HepG2 (cell line): ENCODE data around the gene TPPP2. TPM values are rescaled to one million over a fixed set of nuclear protein-coding genes. Genes with fewer than 3 reads are reported as not detected.

Source experiments
- AFF4 ChIP-seq: sonication (generic); formaldehyde crosslinking; IDR thresholded peaks from 2 replicates; pipeline ENCODE4 v1.4.0; 2020; ENCODE audit warnings: missing genetic modification reagents
- ATF1 ChIP-seq: IDR thresholded peaks from 2 replicates; pipeline ENCODE4 v1.6.1; 2016; ENCODE audit warnings: mild to moderate bottlenecking, control low read depth
- FOXA1 ChIP-seq, 2 experiments: fragments of 450-650 bp in 1 of 2; sonication (generic) in 1 of 2; formaldehyde crosslinking in 1 of 2; IDR thresholded peaks; 2 replicates each; pipeline versions ENCODE4 v1.4.0 to v1.6.1; 2016 to 2020; ENCODE audit warnings: missing genetic modification reagents in 1 of 2
- GZF1 ChIP-seq: sonication (generic); formaldehyde crosslinking; IDR thresholded peaks from 2 replicates; pipeline ENCODE4 v1.5.1; 2020; ENCODE audit warnings: mild to moderate bottlenecking, missing genetic modification reagents
- HNF1A ChIP-seq, 2 experiments: sonication (generic) in 1 of 2; formaldehyde crosslinking in 1 of 2; IDR thresholded peaks; 2 replicates each; pipeline versions ENCODE4 v1.4.0 to v1.6.1; 2016 to 2020; ENCODE audit warnings: borderline replicate concordance in 1 of 2, low read depth in 1 of 2, mild to moderate bottlenecking in 1 of 2, missing genetic modification reagents in 1 of 2
- HNF4A ChIP-seq: sonication (generic); formaldehyde crosslinking; IDR thresholded peaks from 2 replicates; pipeline ENCODE4 v1.4.0; 2020; ENCODE audit warnings: missing genetic modification reagents
- HOXD1 ChIP-seq: sonication (generic); formaldehyde crosslinking; IDR thresholded peaks from 2 replicates; pipeline ENCODE4 v1.5.0; 2020; ENCODE audit warnings: missing genetic modification reagents
- IRF9 ChIP-seq: sonication (generic); formaldehyde crosslinking; IDR thresholded peaks from 2 replicates; pipeline ENCODE4 v1.8.0; 2022; ENCODE audit warnings: missing genetic modification reagents, mild to moderate bottlenecking, borderline replicate concordance
- KDM2A ChIP-seq: sonication (generic); formaldehyde crosslinking; IDR thresholded peaks from 2 replicates; pipeline ENCODE4 v1.4.0; 2020; ENCODE audit warnings: low read depth, missing genetic modification reagents, borderline replicate concordance
- KDM5B ChIP-seq: sonication (generic); formaldehyde crosslinking; IDR thresholded peaks from 2 replicates; pipeline ENCODE4 v1.4.0; 2020; ENCODE audit warnings: missing genetic modification reagents, mild to moderate bottlenecking, borderline replicate concordance
- MBNL3 ChIP-seq: fragments of 250-450 bp; sonication (Bioruptor Pico); conservative IDR thresholded peaks from 2 replicates; pipeline ENCODE4 v1.8.0; 2022; ENCODE audit warnings: mild to moderate bottlenecking, inconsistent platforms
- MEF2D ChIP-seq: sonication (generic); formaldehyde crosslinking; IDR thresholded peaks from 2 replicates; pipeline ENCODE4 v1.5.1; 2020; ENCODE audit warnings: mild to moderate bottlenecking, missing genetic modification reagents
- TCF12 ChIP-seq, 2 experiments: fragments of 450-650 bp in 1 of 2; sonication (generic) in 1 of 2; formaldehyde crosslinking in 1 of 2; IDR thresholded peaks; 2 replicates each; pipeline versions ENCODE4 v1.6.1 to v1.8.0; 2017 to 2022; ENCODE audit warnings: antibody characterized with exemption in 1 of 2, mild to moderate bottlenecking in 1 of 2, missing genetic modification reagents in 1 of 2, moderate library complexity in 1 of 2
- WIZ ChIP-seq: sonication (generic); formaldehyde crosslinking; IDR thresholded peaks from 2 replicates; pipeline ENCODE4 v1.5.1; 2020; ENCODE audit warnings: mild to moderate bottlenecking, missing genetic modification reagents
- ZBTB1 ChIP-seq: sonication (generic); formaldehyde crosslinking; IDR thresholded peaks from 2 replicates; pipeline ENCODE4 v1.4.0; 2020; ENCODE audit warnings: missing genetic modification reagents, borderline replicate concordance
- ZMAT5 ChIP-seq: sonication (generic); formaldehyde crosslinking; IDR thresholded peaks from 2 replicates; pipeline ENCODE4 v1.5.0; 2020; ENCODE audit warnings: mild to moderate bottlenecking, low read depth, missing genetic modification reagents, borderline replicate concordance
- ZNF282 ChIP-seq: fragments of 450-650 bp; IDR thresholded peaks from 2 replicates; pipeline ENCODE4 v1.6.1; 2018; ENCODE audit not compliant: partially characterized antibody
- ZNF333 ChIP-seq: sonication (generic); formaldehyde crosslinking; IDR thresholded peaks from 2 replicates; pipeline ENCODE4 v1.4.0; 2020; ENCODE audit warnings: mild to moderate bottlenecking, missing genetic modification reagents, borderline replicate concordance
- ZNF614 ChIP-seq: IDR thresholded peaks from 2 replicates; pipeline ENCODE4 v1.6.1; 2018; ENCODE audit warnings: missing biosample characterization, missing genetic modification reagents, inconsistent platforms, borderline replicate concordance
- polyA plus RNA-seq, 8 experiments: library from polyadenylated mRNA; depleted of rRNA in 3 of 8; stranded (reverse) in 7 of 8; unstranded in 1 of 8; fragments of >200 nt; fragmentation: Illumina TruSeq in 4 of 8; extraction: Trizol in 4 of 8; gene quantifications; 2 replicates each; pipeline versions ENCODE4 v1.2.1 to v1.2.3, GENCODE V29; 2011 to 2016; ENCODE audit warnings: low read depth in 4 of 8, missing spikeins in 1 of 8, mixed read lengths in 1 of 8; ENCODE audit not compliant: insufficient read depth in 1 of 8
- total RNA-seq, 5 experiments: library from RNA; depleted of rRNA; stranded (reverse); fragments of >200 nt; fragmentation: Illumina TruSeq; extraction: Trizol; gene quantifications; 2 replicates each; pipeline ENCODE4 v1.2.3, GENCODE V29; 2016; ENCODE audit warnings: low read depth in 1 of 5

The TPPP2 gene
- total and polyA plus RNA-seq, 2 of the 13 experiments (the other 11 are each of a cell fraction or from before 2014, with no cell fraction given) = 0.58 to 4.2 TPM

GRCh38 chr14:21058903-21059302 lies 28.9 kb downstream of the TPPP2 start (continued):
- TF ChIP-seq HNF4A = peak; percentile 62
- TF ChIP-seq ZBTB1 = no peak
- TF ChIP-seq AFF4 (CRISPR knock-in tag) = no peak
- no peak for TF ChIP-seq ZNF614
- TF ChIP-seq ZNF333 (CRISPR knock-in tag) = no peak
- TF ChIP-seq KDM5B = no peak
- no peak for TF ChIP-seq GZF1 (CRISPR knock-in tag)
- no peak for TF ChIP-seq MEF2D
- no peak for TF ChIP-seq IRF9 (CRISPR knock-in tag)
- TF ChIP-seq HNF1A (IDR thresholded peaks at IDR 0.05; ENCODE audit: low read depth) = no peak
- no peak for TF ChIP-seq HNF1A (CRISPR knock-in tag; IDR thresholded peaks at IDR 0.05; ENCODE audit: borderline replicate concordance)
- no peak for TF ChIP-seq MBNL3 (CRISPR knock-in tag)
- TF ChIP-seq WIZ (CRISPR knock-in tag) = no peak
- TF ChIP-seq ZNF282 = no peak
- TF ChIP-seq KDM2A = no peak
- no peak for TF ChIP-seq ATF1 (CRISPR knock-in tag)
- no peak for TF ChIP-seq ZMAT5
- TF ChIP-seq HOXD1 (CRISPR knock-in tag) = no peak
- no peak for TF ChIP-seq TCF12 (IDR thresholded peaks at IDR 0.05)
- no peak for TF ChIP-seq TCF12 (CRISPR knock-in tag; IDR thresholded peaks at IDR 0.05)
- no peak for TF ChIP-seq FOXA1 (IDR thresholded peaks at IDR 0.05)
- no peak for TF ChIP-seq FOXA1 (CRISPR knock-in tag; IDR thresholded peaks at IDR 0.05)
